H9 (cell line): ENCODE data around the gene RAD18. TPM values are rescaled to one million over a fixed set of nuclear protein-coding genes. Genes with fewer than 3 reads are reported as not detected.

Experiments used
- DNase-seq: peaks from one replicate; pipeline ENCODE4 v3.0.0-alpha.2; 2017
- H2AFZ ChIP-seq: one replicate; pipeline ENCODE4 v1.6.1; 2013; ENCODE audit warnings: mild to moderate bottlenecking, low read length, control low read depth, moderate library complexity
- H2AK5ac ChIP-seq: 2 replicates; pipeline ENCODE4 v1.6.1; 2013; ENCODE audit warnings: low read length, control low read depth, mixed read lengths; ENCODE audit not compliant: insufficient read length
- H2BK120ac ChIP-seq: one replicate; pipeline ENCODE4 v1.6.1; 2013; ENCODE audit warnings: low read depth, mild to moderate bottlenecking, low read length, control low read depth, inconsistent platforms; ENCODE audit not compliant: poor library complexity, severe bottlenecking
- H2BK12ac ChIP-seq: 2 replicates; pipeline ENCODE4 v1.6.1; 2013; ENCODE audit warnings: low read length, control low read depth, mixed read lengths, low read depth; ENCODE audit not compliant: insufficient read length
- H2BK15ac ChIP-seq: 2 replicates; pipeline ENCODE4 v1.6.1; 2013; ENCODE audit warnings: low read depth, low read length, control low read depth
- H2BK20ac ChIP-seq: one replicate; pipeline ENCODE4 v1.6.1; 2013; ENCODE audit warnings: low read depth, mild to moderate bottlenecking, low read length, control low read depth, inconsistent platforms; ENCODE audit not compliant: poor library complexity, severe bottlenecking
- H2BK5ac ChIP-seq: 2 replicates; pipeline ENCODE4 v1.6.1; 2013; ENCODE audit warnings: low read length, control low read depth, mixed read lengths; ENCODE audit not compliant: insufficient read length
- H3K14ac ChIP-seq: 2 replicates; pipeline ENCODE4 v1.6.1; 2013; ENCODE audit warnings: low read length, control low read depth; ENCODE audit not compliant: insufficient read depth
- H3K18ac ChIP-seq: 2 replicates; pipeline ENCODE4 v1.6.1; 2013; ENCODE audit warnings: low read depth, mild to moderate bottlenecking, mixed read lengths, low read length, control low read depth; ENCODE audit not compliant: insufficient read length
- H3K23ac ChIP-seq: 2 replicates; pipeline ENCODE4 v1.6.1; 2013; ENCODE audit warnings: low read length, control low read depth, mixed read lengths, low read depth; ENCODE audit not compliant: insufficient read length
- H3K23me2 ChIP-seq: 2 replicates; pipeline ENCODE4 v1.6.1; 2013; ENCODE audit warnings: low read depth, mild to moderate bottlenecking, mixed read lengths, low read length, control low read depth; ENCODE audit not compliant: insufficient read length, poor library complexity, severe bottlenecking
- H3K27ac ChIP-seq: 2 replicates; pipeline ENCODE4 v1.5.1; 2013; ENCODE audit warnings: low read length, control low read depth, mixed read lengths, low read depth; ENCODE audit not compliant: insufficient read length
- H3K27me3 ChIP-seq: 2 replicates; pipeline ENCODE4 v1.6.1; 2013; ENCODE audit warnings: low read length, control low read depth, inconsistent platforms; ENCODE audit not compliant: insufficient read depth
- H3K4ac ChIP-seq: 2 replicates; pipeline ENCODE4 v1.6.1; 2013; ENCODE audit warnings: low read depth, mild to moderate bottlenecking, control low read depth, inconsistent platforms, low read length, moderate library complexity
- H3K4me1 ChIP-seq: 2 replicates; pipeline ENCODE4 v1.6.1; 2013; ENCODE audit warnings: low read length, control low read depth, inconsistent platforms; ENCODE audit not compliant: insufficient read depth
- H3K4me2 ChIP-seq: 2 replicates; pipeline ENCODE4 v1.6.1; 2013; ENCODE audit warnings: low read length, control low read depth, mixed read lengths; ENCODE audit not compliant: insufficient read length, insufficient read depth
- H3K56ac ChIP-seq: 2 replicates; pipeline ENCODE4 v1.6.1; 2013; ENCODE audit warnings: low read depth, mild to moderate bottlenecking, mixed read lengths, low read length, control low read depth; ENCODE audit not compliant: insufficient read length
- H3K79me1 ChIP-seq: 2 replicates; pipeline ENCODE4 v1.6.1; 2013; ENCODE audit warnings: low read depth, mild to moderate bottlenecking, moderate library complexity, low read length, control low read depth, inconsistent platforms; ENCODE audit not compliant: insufficient read depth, poor library complexity, severe bottlenecking
- H3K79me2 ChIP-seq: 2 replicates; pipeline ENCODE4 v1.6.1; 2013; ENCODE audit warnings: low read length, control low read depth, inconsistent platforms; ENCODE audit not compliant: insufficient read depth
- H3K9ac ChIP-seq: 2 replicates; pipeline ENCODE4 v1.6.1; 2013; ENCODE audit warnings: low read length, control low read depth, mixed read lengths; ENCODE audit not compliant: insufficient read length; ENCODE audit errors: extremely low read depth
- H3K9me3 ChIP-seq: one replicate; pipeline ENCODE4 v1.6.1; 2013; ENCODE audit warnings: low read depth, low read length, inconsistent platforms; ENCODE audit not compliant: control insufficient read depth
- H3T11ph ChIP-seq: one replicate; pipeline ENCODE4 v1.6.1; 2013; ENCODE audit warnings: mild to moderate bottlenecking, low read length, control low read depth, inconsistent platforms
- H4K20me1 ChIP-seq: one replicate; pipeline ENCODE4 v1.6.1; 2013; ENCODE audit not compliant: control insufficient read depth, insufficient read length, insufficient read depth
- H4K5ac ChIP-seq: 2 replicates; pipeline ENCODE4 v1.6.1; 2013; ENCODE audit warnings: low read depth, mild to moderate bottlenecking, mixed read lengths, low read length, control low read depth; ENCODE audit not compliant: insufficient read length
- H4K8ac ChIP-seq: replicated peaks from 2 replicates; pipeline ENCODE4 v1.6.1; 2013; ENCODE audit warnings: low read length, control low read depth, mixed read lengths, low read depth; ENCODE audit not compliant: insufficient read length
- H4K91ac ChIP-seq: 2 replicates; pipeline ENCODE4 v1.6.1; 2013; ENCODE audit warnings: low read depth, mild to moderate bottlenecking, moderate library complexity, mixed read lengths, low read length, control low read depth; ENCODE audit not compliant: insufficient read length
- H3K27ac Mint-ChIP-seq, 3 experiments: 2 replicates in 2 of 3; 3 replicates in 1 of 3; pipeline ENCODE4 v1.8.0; 2020 to 2021; ENCODE audit warnings: mixed read lengths in 3 of 3, mild to moderate bottlenecking in 1 of 3, moderate library complexity in 1 of 3
- H3K27me3 Mint-ChIP-seq: 2 replicates; pipeline ENCODE4 v1.8.0; 2021; ENCODE audit warnings: low read depth, mild to moderate bottlenecking, moderate library complexity, mixed read lengths
- H3K36me3 Mint-ChIP-seq, 3 experiments: 2 replicates in 2 of 3; 3 replicates in 1 of 3; pipeline ENCODE4 v1.8.0; 2020 to 2021; ENCODE audit warnings: low read depth in 3 of 3, mixed read lengths in 3 of 3; ENCODE audit not compliant: insufficient read depth in 1 of 3
- H3K4me1 Mint-ChIP-seq, 2 experiments: 2 replicates each; pipeline ENCODE4 v1.8.0; 2020; ENCODE audit warnings: mixed read lengths in 2 of 2
- H3K4me3 Mint-ChIP-seq, 2 experiments: 2 replicates in 1 of 2; 3 replicates in 1 of 2; pipeline ENCODE4 v1.8.0; 2020 to 2021; ENCODE audit warnings: mild to moderate bottlenecking in 2 of 2, mixed read lengths in 2 of 2, moderate library complexity in 1 of 2
- H3K9me3 Mint-ChIP-seq, 2 experiments: 2 replicates in 1 of 2; 3 replicates in 1 of 2; pipeline ENCODE4 v1.8.0; 2020; ENCODE audit warnings: mild to moderate bottlenecking in 2 of 2, mixed read lengths in 2 of 2, moderate library complexity in 1 of 2
- WGBS: extraction: QIAGEN DNeasy Blood & Tissue Kit; methylation state at CpG from one replicate; pipeline ENCODE4 v1.1.7; 2013; ENCODE audit warnings: missing lambda C conversion rate, low lambda C conversion rate, mixed read lengths; ENCODE audit not compliant: insufficient read length; ENCODE audit errors: extremely low coverage; 5-methylcytosine and 5-hydroxymethylcytosine counted together
- total RNA-seq: library from RNA; stranded (reverse); gene quantifications from 2 replicates; pipeline ENCODE4 v1.2.1, GENCODE V29; 2021
- TF ChIP-seq, protein P1 (sequence below): fragments of 200-600 bp; sonication (generic); conservative IDR thresholded peaks from 3 replicates; pipeline ENCODE4 v1.8.0; 2021; ENCODE audit warnings: antibody characterized with exemption, mild to moderate bottlenecking

RAD18 gene
- total RNA-seq, 1 experiment from 2014 or later = 27.8 TPM

GRCh38 chr3:8884630-8885290 is 78.5 kb downstream of the RAD18 start:
- Histone ChIP-seq H3K23ac (no peak overlapping the region), H4K91ac (no peak overlapping the region), H3K27ac (no peak overlapping the region), H2AFZ (no peak overlapping the region), H3K18ac (no peak overlapping the region), H3K27me3 (no peaks in the 10 kb centered on the region), H2BK5ac (no peak overlapping the region), H3K14ac (no peak overlapping the region), H2BK12ac (no peak overlapping the region), H3K56ac (no peak overlapping the region), H3K4me2 (no peak overlapping the region), H4K8ac (no peak overlapping the region), H2AK5ac (no peak overlapping the region), H3K23me2 (no peaks in the 10 kb centered on the region), H3K4me1 (peaks cover 6% of the 10 kb centered on the region; the same call in 1 of the 2 replicates), H3T11ph (no peak overlapping the region), H4K20me1 (no peaks in the 10 kb centered on the region), H4K5ac (no peak overlapping the region), H3K9ac (no peak overlapping the region), H3K9me3 (no peaks in the 10 kb centered on the region), H3K79me2 (no peaks in the 10 kb centered on the region), H2BK120ac (no peak overlapping the region), H2BK15ac (no peak overlapping the region), H3K4ac (no peak overlapping the region), H2BK20ac (no peak overlapping the region), H3K79me1 (no peaks in the 10 kb centered on the region)
- Mint-ChIP-seq H3K36me3 (peaks cover 22 to 51% (median 24%) of the 10 kb centered on the region in 3 experiments), H3K27ac (no peak overlapping the region; a peak in 1 of 7 replicates), H3K4me1 (peaks cover 12 to 13% of the 10 kb centered on the region in 2 experiments), H3K4me3 (no peak overlapping the region), H3K27me3 (no peaks in the 10 kb centered on the region), H3K9me3 (peaks cover 4 to 13% of the 10 kb centered on the region in 2 experiments; a peak in 3 of 5 replicates)
- no peak for DNase-seq
- WGBS = no CpG with 5 or more reads among the region's 1 CpG
- TF ChIP-seq, protein P1, sequence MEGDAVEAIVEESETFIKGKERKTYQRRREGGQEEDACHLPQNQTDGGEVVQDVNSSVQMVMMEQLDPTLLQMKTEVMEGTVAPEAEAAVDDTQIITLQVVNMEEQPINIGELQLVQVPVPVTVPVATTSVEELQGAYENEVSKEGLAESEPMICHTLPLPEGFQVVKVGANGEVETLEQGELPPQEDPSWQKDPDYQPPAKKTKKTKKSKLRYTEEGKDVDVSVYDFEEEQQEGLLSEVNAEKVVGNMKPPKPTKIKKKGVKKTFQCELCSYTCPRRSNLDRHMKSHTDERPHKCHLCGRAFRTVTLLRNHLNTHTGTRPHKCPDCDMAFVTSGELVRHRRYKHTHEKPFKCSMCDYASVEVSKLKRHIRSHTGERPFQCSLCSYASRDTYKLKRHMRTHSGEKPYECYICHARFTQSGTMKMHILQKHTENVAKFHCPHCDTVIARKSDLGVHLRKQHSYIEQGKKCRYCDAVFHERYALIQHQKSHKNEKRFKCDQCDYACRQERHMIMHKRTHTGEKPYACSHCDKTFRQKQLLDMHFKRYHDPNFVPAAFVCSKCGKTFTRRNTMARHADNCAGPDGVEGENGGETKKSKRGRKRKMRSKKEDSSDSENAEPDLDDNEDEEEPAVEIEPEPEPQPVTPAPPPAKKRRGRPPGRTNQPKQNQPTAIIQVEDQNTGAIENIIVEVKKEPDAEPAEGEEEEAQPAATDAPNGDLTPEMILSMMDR = no peak
